ENCODE measurements around the gene OR52D1. TPM values are rescaled to one million over a fixed set of nuclear protein-coding genes. Genes with fewer than 3 reads are reported as not detected.

The OR52D1 gene
- total RNA-seq, 1 experiment from 2014 or later: not detected

GRCh38 chr11:5476186-5476819, 12.2 kb upstream of the OR52D1 start:
- peak; percentile 56 for DNase-seq

More at GRCh38 chr11:5476186-5476819, 12.2 kb upstream of the OR52D1 start:
- Histone ChIP-seq H3T11ph (ENCODE audit: low read length) (no peak overlapping the region), H3K14ac (ENCODE audit: insufficient read depth, low read length) (no peak overlapping the region), H3K4ac (ENCODE audit: low read depth, low read length) (no peak overlapping the region), H3K4me2 (ENCODE audit: insufficient read depth, insufficient read length, low read length) (no peak overlapping the region), H3K23me2 (ENCODE audit: insufficient read length, low read depth, low read length, poor library complexity, severe bottlenecking) (no peaks in the 10 kb centered on the region), H3K79me1 (ENCODE audit: insufficient read depth, low read depth, low read length, poor library complexity, severe bottlenecking) (no peaks in the 10 kb centered on the region), H4K91ac (ENCODE audit: insufficient read length, low read depth, low read length) (no peak overlapping the region), H3K9ac (ENCODE audit: extremely low read depth, insufficient read length, low read length) (no peak overlapping the region), H3K27me3 (ENCODE audit: insufficient read depth, low read length) (no peaks in the 10 kb centered on the region), H2BK20ac (ENCODE audit: low read depth, low read length, poor library complexity, severe bottlenecking) (no peak overlapping the region), H2BK12ac (ENCODE audit: insufficient read length, low read depth, low read length) (no peak overlapping the region), H3K27ac (ENCODE audit: insufficient read length, low read depth, low read length) (no peak overlapping the region), H3K9me3 (ENCODE audit: control insufficient read depth, low read depth, low read length) (no peaks in the 10 kb centered on the region), H4K20me1 (ENCODE audit: control insufficient read depth, insufficient read depth, insufficient read length) (no peaks in the 10 kb centered on the region), H2BK15ac (ENCODE audit: low read depth, low read length) (no peak overlapping the region), H3K79me2 (ENCODE audit: insufficient read depth, low read length) (no peaks in the 10 kb centered on the region), H2AFZ (ENCODE audit: low read length) (no peak overlapping the region), H2BK120ac (ENCODE audit: low read depth, low read length, poor library complexity, severe bottlenecking) (no peak overlapping the region), H2BK5ac (ENCODE audit: insufficient read length, low read length) (no peak overlapping the region), H3K18ac (ENCODE audit: insufficient read length, low read depth, low read length) (no peak overlapping the region), H2AK5ac (ENCODE audit: insufficient read length, low read length) (no peak overlapping the region), H4K5ac (ENCODE audit: insufficient read length, low read depth, low read length) (no peak overlapping the region), H4K8ac (replicated peaks; ENCODE audit: insufficient read length, low read depth, low read length) (no peak overlapping the region), H3K56ac (ENCODE audit: insufficient read length, low read depth, low read length) (no peak overlapping the region), H3K23ac (ENCODE audit: insufficient read length, low read depth, low read length) (no peak overlapping the region), H3K4me1 (ENCODE audit: insufficient read depth, low read length) (no peaks in the 10 kb centered on the region)
- peaks cover 2 to 9% (median 3%) of the 10 kb centered on the region in 3 experiments; a peak in 5 of 7 replicates for H3K36me3 Mint-ChIP-seq (ENCODE audit: insufficient read depth in 1 of 3, low read depth in 3 of 3)
- no peaks in the 10 kb centered on the region for H3K27me3 Mint-ChIP-seq (ENCODE audit: low read depth)
- H3K9me3 Mint-ChIP-seq: peaks cover 7 to 8% of the 10 kb centered on the region in 2 experiments
- H3K4me3 Mint-ChIP-seq: no peak overlapping the region
- TF ChIP-seq, protein P1, sequence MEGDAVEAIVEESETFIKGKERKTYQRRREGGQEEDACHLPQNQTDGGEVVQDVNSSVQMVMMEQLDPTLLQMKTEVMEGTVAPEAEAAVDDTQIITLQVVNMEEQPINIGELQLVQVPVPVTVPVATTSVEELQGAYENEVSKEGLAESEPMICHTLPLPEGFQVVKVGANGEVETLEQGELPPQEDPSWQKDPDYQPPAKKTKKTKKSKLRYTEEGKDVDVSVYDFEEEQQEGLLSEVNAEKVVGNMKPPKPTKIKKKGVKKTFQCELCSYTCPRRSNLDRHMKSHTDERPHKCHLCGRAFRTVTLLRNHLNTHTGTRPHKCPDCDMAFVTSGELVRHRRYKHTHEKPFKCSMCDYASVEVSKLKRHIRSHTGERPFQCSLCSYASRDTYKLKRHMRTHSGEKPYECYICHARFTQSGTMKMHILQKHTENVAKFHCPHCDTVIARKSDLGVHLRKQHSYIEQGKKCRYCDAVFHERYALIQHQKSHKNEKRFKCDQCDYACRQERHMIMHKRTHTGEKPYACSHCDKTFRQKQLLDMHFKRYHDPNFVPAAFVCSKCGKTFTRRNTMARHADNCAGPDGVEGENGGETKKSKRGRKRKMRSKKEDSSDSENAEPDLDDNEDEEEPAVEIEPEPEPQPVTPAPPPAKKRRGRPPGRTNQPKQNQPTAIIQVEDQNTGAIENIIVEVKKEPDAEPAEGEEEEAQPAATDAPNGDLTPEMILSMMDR (conservative IDR thresholded peaks at IDR 0.05): peak; percentile 86
- WGBS (ENCODE audit: extremely low coverage, insufficient read length, low lambda C conversion rate): no CpG with 5 or more reads among the region's 2 CpGs
- no peaks in the 10 kb centered on the region for H3K4me1 Mint-ChIP-seq
- H3K27ac Mint-ChIP-seq: no peak overlapping the region
